Measurements from ENCODE around the gene THRAP3. TPM values are rescaled to one million over a fixed set of nuclear protein-coding genes. Genes with fewer than 3 reads are reported as not detected.

Gene THRAP3
- total RNA-seq, 1 donor from 2014 or later: 72.0 TPM

DNA sequence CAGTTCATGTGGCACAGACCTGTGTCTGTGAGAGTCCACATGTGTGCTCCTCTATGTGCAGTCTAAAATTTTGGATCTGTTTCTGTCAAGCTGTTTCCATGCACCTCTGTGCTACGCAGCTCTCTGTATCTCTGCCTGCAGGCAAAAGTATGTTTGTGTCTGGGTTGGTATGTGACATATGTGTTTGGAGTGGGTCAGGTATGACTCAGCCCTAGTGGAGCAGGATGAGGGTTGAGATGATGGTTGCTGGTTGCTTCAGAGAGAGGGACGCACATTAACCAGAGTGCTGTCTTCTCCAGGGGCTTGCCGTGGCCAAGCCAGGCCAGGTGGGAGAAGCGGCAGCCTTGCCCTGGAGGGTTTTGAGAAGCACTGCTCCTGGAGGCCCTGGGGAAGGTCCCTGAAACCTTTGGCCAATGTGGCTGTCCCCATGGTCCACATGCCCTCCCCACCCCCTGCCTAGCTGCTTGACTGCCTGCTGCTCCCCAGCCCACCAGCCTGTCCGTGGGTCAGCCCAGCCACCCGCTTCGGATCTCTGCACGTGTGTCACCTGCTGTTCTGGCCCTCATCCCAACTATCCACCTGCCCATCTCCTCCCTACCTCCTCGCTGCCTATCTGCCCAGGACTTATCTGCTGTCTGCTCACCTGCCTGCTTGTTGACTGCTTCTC, 103.3 kb downstream of the THRAP3 start:
- peak; percentile 25 for ATAC-seq

GRCh38 chr1:36328088-36328480, 103.8 kb downstream of the THRAP3 start:
- ATAC-seq: no peak

- peak; percentile 61 for ATAC-seq
Measured at GRCh38 chr1:36328713-36329112, 104.5 kb downstream of the THRAP3 start.

GRCh38 chr1:36329817-36330216, 105.6 kb downstream of the THRAP3 start:
- no peak for ATAC-seq

- no peak for ATAC-seq
Measured at GRCh38 chr1:36330940-36331339, 106.7 kb downstream of the THRAP3 start.

DNA sequence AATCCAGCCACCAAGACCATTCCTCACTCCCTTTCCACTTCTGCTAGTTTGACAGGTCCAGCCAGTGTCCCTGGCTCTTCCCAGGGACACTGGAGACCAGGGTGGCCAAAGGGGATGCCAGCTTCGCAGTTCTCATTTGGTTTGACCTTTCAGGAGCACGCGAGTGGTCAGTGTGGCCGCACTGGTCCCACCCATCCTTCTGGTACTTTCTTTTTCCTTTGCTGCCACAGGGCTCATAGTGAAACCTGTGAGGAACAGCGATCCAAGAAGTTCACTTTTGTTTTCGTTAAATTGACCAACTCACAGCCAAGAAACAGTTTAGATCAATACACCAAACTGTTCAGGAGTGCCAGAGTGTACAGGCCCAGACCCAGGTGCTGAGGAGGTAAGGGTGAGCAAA, 113.6 kb downstream of the THRAP3 start:
- no peak for ATAC-seq

GRCh38 chr1:36339215-36339614, 115.0 kb downstream of the THRAP3 start:
- ATAC-seq: no peak

DNA sequence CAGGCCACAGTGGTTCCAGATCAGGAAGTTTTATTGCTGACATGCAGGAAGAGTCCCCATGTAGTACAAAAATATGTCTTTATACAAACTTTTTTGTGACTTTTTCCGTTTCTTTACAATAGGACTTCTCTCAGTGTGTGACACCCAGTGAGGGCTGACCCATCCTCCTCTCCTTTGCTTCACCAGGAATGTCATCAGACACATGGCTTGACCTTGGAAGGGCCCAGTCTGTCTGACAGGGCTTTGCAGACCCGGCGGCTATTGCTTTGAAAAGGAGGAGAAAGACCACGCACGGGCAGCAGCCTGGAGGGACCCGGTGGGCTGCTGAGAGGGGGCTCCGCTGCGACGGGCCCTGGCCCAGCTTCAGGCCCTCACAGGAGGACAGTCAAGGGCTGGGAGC, 115.4 kb downstream of the THRAP3 start:
- no peak for ATAC-seq

GRCh38 chr1:36341626-36342320, 117.5 kb downstream of the THRAP3 start:
- ATAC-seq: no peak

DNA sequence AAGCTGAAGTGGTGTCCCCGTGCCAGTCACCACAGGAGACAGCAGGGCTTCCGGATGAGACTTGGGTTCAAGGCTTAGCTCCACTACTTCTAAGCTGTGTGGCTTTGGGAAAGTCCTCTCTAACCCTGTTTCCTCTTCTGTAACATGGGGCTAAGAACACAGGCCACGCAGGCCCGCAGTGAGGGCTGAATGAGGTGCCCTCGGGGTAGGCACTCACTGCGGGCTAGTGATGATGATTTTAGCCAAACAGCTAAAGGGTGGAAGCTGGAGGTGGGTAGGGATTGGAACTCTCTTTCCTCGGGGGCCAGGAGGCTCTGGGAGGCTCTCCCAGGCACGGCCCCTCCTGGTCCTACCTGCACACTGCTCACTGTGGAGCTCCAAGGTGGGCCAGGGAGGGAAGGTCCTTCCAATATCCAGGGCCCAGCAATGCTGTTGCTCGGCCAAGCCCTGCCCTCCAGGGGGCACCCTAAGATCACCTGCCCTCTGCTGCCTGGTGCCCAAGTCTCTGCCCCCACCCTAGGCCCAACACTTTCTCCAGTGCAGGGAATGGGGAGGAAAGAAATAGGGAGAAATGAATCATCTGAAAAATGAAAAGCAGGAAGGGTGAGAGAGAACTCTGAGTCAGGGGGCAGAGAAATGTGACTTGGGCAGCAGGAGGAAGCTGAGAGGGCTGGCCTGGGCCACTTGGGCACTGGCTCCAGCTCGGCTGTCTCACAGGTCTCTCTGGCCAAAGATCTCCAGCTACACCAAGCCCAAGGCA, 118.4 kb downstream of the THRAP3 start:
- peak; percentile 64 for ATAC-seq

- ATAC-seq: no peak
Measured at GRCh38 chr1:36343651-36344394, 119.6 kb downstream of the THRAP3 start.

DNA sequence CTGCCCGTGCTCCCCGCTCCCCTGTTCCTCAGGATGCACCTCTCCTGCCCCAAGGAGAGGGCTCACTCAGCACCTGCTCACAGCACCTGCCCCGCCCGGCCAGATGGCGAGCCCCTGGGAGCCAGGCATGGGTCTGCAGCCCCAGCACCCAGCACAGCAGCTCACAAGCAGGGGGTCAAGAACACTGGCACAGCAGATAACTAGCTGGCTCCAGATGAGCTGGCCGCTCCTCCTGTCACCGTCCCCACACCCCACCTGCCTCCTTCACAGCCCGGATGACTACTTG, 120.1 kb downstream of the THRAP3 start:
- ATAC-seq: no peak

DNA sequence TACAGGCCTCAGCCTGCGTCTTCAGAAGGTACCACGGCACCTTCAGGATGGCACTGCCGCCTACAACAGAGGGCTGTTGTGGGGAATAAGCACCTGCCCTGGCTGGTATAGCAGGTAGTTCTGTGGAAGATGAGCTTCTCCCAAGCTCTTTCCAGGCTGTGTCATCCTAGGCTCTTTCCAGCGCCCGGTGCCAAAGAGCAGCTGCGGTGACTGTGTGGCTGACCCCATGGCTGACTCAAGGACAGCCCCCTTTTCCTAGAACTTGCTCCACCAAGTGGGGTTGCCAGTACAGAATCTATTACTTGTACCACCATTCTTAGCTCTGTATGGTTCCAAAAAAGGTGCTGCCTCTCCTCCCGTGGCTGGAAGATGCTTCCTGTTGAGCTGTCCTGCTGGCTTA, 121.1 kb downstream of the THRAP3 start:
- no peak for ATAC-seq

GRCh38 chr1:36346741-36347370, 122.6 kb downstream of the THRAP3 start:
- no peak for ATAC-seq

- peak; percentile 67 for ATAC-seq
Measured at GRCh38 chr1:36349241-36349671, 125.0 kb downstream of the THRAP3 start.

DNA sequence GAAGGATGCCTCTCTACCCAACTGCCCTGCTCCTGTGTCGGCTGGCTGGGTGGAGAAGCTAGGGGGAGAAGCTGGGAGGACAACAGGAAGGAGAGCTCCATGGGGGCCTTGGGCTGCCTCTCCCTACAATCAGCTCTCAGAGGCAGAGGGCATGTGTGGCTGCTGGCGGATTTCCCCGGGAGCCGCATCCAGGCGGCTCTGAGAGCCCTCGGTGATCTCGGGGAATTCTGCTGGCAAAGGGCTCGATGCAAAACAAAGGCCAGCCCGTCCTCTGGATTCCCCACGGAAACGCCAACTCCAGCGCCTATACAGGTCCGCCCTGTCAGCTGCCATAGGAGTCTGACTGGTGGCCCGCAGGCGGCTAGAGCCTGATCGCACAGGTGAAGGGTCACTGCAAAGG, 125.6 kb downstream of the THRAP3 start:
- peak; percentile 27 for ATAC-seq

- peak; percentile 55 for ATAC-seq
Measured at GRCh38 chr1:36350659-36351226, 126.5 kb downstream of the THRAP3 start.

DNA sequence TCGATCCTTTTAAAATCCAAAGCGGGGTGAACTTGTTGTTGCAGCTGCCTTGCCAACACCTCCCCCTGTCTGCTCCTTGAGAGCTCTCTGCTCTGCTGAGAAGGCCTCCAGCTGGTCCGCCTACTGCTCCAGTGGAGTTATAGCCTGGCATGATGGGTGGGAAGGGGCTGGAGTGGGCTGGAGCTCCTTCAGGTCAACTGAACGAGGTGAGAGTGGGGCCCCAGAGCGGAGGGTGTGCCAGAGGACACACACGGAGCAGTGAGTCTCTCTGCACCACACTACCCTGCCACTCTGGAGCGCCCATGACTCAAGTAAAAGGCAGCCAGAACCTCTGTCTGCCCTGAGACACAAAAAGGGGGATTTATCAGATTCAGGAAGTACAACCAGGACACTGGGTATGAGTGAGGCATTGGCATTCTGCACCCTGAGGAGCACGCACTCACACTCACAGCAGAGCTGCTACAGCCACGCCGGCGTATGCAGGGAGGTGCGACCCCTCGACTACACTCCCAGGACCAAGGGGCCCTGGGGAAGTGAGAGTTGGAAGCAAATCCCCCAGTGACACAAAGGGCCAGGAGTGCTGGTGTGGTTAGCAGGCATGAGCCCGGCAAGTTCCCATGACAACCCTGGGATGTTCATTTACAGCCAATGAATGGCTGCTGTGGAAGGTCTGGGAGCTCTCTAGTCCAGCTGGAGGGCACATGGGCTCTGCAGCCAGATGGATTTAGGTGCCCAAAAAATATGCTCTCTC, 127.2 kb downstream of the THRAP3 start:
- ATAC-seq: peak; percentile 57

DNA sequence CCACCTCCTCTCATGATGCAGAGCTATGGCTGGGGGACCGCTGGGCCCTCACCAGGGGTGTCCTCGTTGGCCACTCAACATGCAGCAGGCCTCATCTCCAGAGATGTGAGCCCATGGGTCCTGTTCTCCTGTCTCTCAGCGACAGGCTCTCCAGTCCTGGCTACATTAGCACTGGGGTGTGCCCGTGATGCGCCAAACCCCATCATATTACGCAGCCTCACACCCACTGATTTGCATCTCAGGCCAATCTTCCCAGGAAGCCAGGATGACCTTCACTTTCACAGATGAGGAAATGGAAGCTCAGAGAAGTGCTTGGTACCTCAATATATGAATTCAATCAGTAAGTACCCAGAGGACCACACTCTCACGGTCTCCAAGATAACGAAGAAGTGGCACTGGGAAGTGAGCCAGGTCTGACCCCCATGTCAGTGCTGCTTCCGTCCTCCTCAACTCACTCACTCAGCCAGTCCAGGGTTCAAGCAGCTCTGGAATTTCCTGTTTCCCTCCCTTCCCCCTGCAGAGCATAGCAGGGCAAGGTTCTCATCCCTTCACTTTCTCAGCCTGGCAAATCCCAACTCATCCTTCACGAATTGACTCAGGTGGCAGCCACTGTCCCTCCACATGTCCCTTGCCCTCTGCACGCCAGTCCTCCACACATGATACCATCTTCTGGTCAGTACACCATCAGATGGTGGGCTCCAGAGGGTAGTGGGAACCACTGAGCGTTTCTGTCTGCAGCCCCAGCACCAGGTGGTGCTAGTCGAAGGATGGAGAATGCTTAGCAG, 128.1 kb downstream of the THRAP3 start:
- no peak for ATAC-seq

Measured in esophagus mucosa (tissue), 1 donor.